ENCODE results near the gene OR2Y1.

DNA sequence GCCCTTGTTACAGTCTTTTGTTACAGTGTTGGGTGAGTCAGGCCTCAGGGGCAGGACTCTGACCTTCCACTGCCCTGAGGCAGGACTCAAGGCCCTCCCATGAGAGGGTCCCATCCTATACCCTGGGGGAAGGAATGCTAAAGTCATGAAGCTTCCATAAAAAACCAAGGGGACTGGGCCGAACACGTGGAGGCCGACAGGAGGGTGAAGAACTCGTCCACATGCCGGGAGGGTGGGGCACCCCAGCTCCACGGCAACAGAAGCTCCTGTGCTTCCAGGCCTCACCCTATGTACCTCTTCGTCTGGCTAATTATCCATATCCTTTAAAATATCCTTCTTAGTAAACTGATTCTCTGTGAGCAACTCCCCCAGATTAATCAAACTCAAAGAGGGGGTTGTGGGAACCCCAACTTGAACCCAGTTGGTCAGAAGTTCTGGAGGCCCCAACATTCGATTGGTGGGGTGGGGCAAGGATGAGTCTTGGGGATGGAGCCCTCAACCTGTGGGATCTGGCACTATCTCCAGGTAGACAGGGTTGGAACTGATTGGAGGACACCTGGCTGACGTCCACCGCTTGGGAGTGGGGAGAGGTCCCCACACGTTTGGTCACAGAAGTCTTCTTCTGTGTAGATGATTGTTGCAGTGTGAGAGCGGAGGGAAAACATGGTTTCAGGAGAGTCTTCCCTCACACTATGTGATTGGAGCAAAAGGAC is 43.6 kb upstream of the OR2Y1 start:
- TF ChIP-seq CTCF (IDR thresholded peaks at IDR 0.05), result no peak
- no peak for TF ChIP-seq POLR2A (IDR thresholded peaks at IDR 0.05)
